HG03175 (cell line): ENCODE measurements around the gene UBE2G2.

Experiments
- ATAC-seq: cut with Tn5 transposase; IDR thresholded peaks from one replicate; pipeline ENCODE4 v1.9.1; 2021; ENCODE audit warnings: mild to moderate bottlenecking, moderate library complexity; ENCODE audit not compliant: unreplicated experiment

Gene UBE2G2

GRCh38 chr21:44766818-44767354 is 34.7 kb downstream of the UBE2G2 start:
- no peak for ATAC-seq

GRCh38 chr21:44766014-44766817 is 35.4 kb downstream of the UBE2G2 start:
- no peak for ATAC-seq

GRCh38 chr21:44765231-44766013 is 36.2 kb downstream of the UBE2G2 start:
- ATAC-seq, result no peak

GRCh38 chr21:44764319-44765230 is 37.0 kb downstream of the UBE2G2 start:
- ATAC-seq, result no peak

GRCh38 chr21:44763451-44764318 is 37.9 kb downstream of the UBE2G2 start:
- no peak for ATAC-seq

GRCh38 chr21:44763050-44763378 is 38.6 kb downstream of the UBE2G2 start:
- ATAC-seq, result no peak

DNA sequence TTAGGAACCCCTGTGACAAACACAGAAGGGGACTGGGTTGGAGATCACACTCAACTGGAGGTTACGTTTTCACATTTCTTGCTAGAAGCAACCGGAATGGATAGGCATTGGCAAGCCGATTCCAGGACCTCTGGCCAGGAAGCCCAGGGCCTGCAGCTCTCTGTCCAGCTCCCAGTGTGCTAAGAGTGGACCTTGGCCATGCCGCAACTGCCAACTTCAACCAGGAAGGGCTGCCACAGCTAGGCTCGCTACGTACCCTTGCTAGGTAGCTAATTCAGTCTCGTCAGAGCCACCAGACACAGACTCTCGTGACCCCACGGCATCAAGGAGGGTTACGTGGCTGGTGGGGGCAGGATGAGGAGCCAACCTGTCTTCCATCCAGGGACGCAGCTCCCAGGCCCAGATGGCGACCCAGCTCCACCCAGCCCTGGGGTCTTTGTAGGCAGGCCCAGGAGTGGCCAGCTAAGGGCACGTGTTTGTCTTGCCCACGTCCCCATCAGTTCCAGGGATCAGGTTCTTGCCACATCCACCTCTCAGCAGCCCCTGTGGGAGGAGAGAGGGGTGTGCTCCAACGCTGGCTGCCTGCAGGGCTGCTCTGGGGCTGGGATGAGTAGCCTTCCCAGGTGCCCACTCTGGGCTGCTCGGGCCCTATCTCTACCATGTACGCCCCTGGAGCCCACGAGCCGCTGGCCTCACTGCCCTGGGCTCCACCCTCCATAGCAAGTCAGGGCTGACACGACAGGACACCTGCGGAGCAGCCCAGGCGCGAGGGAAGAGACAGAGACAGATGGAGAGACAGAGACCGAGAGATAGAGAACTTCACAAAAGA is 39.2 kb downstream of the UBE2G2 start:
- ATAC-seq, result no peak

GRCh38 chr21:44761747-44762208 is 39.8 kb downstream of the UBE2G2 start:
- no peak for ATAC-seq

GRCh38 chr21:44761011-44761729 is 40.5 kb downstream of the UBE2G2 start:
- ATAC-seq, result no peak

DNA sequence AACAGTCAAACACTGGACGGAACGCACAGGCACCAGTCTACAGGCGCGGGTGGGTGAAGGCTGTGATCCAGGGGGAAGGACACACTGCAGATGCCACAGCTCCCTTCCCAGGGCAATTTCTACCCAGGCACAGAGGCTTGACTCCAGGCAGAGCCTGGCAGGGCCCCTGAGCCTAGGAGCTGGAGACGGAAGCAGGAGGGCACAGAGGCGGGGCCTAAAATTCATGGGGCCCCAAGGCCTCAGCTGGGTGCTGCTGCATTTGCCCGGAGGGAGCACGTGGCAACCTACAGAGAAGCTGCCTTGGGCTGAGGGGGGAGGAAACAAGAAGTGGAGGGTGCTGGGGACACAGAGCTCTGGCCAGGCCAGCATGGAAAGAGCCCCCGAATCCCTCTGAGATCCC is 41.2 kb downstream of the UBE2G2 start:
- no peak for ATAC-seq

DNA sequence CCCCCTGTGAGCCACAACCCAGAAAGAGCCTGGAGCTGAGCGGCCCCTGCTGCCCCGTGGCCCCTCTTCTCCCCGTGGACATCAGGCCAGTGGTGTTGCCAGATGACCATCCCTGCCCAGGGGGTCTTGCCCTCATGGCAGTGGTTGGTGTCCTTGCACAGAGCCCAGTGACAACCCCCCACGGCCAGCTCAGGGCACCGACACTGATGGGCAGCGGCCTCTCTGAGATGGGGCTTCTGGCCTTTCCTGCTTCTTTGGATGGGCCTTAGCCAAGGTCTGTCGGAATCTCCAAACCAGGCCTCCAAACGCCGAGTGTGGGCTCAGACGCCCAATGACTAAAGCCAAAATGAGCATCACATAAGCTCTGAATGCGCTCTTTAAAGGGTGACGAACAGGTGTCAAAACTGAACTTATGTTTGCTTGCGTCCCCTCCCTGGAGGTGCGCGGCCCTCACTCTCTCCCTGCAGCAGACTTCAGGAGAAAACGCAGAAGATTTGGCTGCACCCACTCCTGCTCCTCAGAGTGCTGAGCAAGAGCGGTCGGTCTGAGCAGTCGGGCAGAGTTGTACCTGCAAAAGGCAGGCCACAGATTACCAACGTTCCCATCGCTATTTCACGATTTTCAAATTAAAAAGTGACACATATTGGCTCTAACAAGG is 41.9 kb downstream of the UBE2G2 start:
- ATAC-seq, result no peak

DNA sequence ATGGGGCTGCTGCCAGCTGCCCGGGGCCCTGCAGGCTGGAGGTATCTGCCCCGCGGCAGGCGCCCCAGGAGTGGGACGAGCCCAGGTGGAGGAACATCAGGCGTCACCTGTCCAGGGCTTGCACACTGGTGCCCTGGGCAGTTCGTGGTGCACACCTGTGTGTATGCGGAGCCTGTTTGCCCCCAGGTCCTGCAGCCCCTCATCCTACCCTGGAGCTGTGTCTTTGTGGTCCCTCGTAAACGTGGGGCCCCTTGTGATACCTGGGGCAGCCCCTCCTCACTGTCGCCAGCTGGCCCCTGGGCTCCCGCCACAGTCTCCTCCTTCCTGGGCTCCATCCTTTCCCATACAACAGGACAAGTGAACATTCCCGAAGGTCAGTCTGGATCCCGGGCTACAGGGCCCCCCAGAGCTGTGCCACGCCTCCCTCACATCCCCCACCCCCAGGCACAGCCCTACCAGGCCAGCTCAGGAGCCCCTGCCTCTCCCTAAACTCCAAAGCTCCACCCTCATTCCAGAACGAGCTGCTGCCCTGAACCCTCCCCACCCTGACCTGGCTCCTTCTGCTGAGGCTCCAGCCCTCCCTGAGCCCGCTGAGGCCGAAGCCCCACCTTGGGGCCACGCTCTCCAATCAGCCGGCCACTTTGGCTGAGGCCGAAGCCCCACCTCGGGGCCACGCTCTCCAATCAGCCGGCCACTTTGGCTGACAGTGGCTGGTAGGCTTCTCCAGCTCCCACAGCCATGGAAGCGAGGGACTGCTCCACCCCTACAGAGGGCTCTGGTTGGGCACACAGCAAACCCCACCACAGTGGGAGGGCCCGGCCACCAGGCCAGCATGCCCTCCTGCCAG is 42.6 kb downstream of the UBE2G2 start:
- ATAC-seq, result no peak

DNA sequence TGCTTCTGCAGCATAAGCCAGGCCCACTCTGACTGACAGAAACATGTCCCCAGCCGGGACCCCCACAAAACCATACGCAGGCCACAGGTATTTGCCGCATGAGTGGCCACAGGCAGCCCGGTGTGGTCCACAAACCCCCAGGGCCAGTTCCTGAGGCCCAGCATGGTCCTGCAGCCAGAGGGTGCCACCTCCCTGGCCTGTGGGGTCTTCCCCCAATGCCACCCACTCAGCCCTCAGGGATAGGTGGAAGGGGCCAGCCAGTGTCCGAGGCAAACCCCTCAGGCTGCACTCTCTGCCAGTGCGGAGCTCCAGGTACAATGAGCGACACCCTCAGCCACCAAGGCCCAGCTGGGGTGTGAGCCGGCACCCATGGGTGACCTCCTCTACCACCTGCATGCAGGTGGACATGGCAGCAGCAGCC is 43.5 kb downstream of the UBE2G2 start:
- ATAC-seq, result no peak

DNA sequence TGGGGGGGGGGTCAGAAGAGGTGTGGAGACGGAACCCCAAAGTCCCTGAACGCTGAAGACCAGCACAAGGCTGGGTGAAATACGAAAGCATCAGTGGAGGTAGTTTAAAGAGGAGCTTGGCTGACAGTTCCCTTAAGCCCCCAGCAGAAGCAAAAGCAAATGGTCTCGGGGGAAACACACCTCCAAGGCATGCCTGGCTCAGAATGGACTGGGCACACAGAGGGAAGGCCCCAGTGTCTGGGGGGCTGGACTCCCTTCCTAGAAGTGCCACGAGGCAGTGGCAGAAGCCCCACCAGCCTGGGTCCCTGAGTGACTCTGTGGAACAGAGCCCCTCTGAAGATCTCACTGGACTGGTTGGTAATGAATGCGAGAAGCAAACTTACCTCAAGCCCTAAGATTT is 43.9 kb downstream of the UBE2G2 start:
- ATAC-seq, result no peak

DNA sequence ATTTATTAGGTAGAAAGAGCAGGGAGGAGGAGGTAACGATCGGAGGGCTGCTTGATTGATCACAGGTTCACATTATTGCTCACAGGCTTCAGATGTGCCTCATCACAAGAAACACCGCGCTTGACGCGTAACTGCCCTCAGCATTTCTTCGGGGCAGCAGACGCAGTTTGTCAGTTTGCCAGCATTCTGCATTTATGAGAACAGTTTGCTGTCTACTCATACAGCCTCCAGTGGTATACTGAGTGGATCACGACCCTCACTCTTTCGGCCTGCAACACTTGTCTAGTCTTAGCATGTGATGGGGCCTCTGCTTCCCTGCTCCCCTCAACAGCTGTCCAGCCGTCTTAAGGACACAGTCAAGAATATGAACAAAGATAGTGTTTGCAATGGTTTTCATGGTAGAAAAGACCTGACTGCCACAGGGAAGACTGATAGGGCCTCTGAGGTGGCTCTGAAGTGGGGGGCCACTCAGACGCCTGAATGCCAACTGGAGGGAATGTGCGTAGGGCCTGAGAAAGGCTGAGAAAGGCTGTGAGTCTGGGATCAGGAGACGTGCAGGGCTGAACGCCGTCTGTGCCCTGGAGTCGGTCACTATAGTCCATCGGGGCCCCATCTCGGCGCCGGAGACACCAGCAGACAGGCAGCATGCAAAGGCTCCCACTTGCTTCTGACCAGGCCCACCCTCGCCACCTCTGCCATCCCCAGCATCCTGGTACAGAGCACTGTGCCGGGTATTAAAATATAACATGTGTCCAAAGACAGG is 45.0 kb downstream of the UBE2G2 start:
- ATAC-seq, result no peak

DNA sequence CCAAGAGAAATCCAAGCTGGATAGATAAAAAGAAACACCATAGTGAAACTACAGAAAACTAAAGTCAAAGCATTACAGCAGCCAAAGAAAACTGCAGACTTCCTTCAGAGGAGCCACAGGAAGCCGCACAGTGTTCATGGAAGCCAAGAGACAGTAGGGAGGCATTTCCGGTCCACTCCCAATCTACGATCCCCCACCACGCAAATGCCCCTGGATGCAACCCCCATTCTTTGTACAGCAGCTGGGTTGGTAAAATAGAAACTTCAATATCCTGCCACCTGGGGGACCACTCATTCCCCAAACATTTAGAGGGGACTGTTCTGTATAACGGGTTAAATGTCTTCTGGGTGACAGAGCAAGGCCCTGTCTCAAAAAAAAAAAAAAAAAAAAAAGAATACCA is 46.4 kb downstream of the UBE2G2 start:
- no peak for ATAC-seq
